Sigmoid colon (tissue), 4 donors: Measurements from ENCODE around the gene GNA12.

Source experiments
- POLR2AphosphoS5 ChIP-seq, 4 donors: sonication (generic); formaldehyde crosslinking; IDR thresholded peaks; one replicate each; pipeline ENCODE4 v1.6.1; 2017; ENCODE audit warnings: antibody characterized with exemption in 4 of 4
- TF ChIP-seq, protein P1 (sequence below), 4 experiments: fragments of 450-650 bp in 3 of 4; fragments of 200-600 bp in 1 of 4; IDR thresholded peaks; one replicate each; pipeline ENCODE4 v1.5.1; 2016 to 2019; ENCODE audit warnings: antibody characterized with exemption in 4 of 4, mild to moderate bottlenecking in 3 of 4, moderate library complexity in 2 of 4

- TF ChIP-seq, protein P1, sequence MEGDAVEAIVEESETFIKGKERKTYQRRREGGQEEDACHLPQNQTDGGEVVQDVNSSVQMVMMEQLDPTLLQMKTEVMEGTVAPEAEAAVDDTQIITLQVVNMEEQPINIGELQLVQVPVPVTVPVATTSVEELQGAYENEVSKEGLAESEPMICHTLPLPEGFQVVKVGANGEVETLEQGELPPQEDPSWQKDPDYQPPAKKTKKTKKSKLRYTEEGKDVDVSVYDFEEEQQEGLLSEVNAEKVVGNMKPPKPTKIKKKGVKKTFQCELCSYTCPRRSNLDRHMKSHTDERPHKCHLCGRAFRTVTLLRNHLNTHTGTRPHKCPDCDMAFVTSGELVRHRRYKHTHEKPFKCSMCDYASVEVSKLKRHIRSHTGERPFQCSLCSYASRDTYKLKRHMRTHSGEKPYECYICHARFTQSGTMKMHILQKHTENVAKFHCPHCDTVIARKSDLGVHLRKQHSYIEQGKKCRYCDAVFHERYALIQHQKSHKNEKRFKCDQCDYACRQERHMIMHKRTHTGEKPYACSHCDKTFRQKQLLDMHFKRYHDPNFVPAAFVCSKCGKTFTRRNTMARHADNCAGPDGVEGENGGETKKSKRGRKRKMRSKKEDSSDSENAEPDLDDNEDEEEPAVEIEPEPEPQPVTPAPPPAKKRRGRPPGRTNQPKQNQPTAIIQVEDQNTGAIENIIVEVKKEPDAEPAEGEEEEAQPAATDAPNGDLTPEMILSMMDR (IDR thresholded peaks at IDR 0.05) = no peak
- TF ChIP-seq POLR2AphosphoS5 (IDR thresholded peaks at IDR 0.05) = no peak
Observed at GRCh38 chr7:2815875-2816245, 28.2 kb downstream of the GNA12 start.
